ENCODE measurements around the gene MRPL42.
A peak's percentile ranks its signal among the peaks of the same experiment; 100 is the strongest.

MRPL42 gene

DNA sequence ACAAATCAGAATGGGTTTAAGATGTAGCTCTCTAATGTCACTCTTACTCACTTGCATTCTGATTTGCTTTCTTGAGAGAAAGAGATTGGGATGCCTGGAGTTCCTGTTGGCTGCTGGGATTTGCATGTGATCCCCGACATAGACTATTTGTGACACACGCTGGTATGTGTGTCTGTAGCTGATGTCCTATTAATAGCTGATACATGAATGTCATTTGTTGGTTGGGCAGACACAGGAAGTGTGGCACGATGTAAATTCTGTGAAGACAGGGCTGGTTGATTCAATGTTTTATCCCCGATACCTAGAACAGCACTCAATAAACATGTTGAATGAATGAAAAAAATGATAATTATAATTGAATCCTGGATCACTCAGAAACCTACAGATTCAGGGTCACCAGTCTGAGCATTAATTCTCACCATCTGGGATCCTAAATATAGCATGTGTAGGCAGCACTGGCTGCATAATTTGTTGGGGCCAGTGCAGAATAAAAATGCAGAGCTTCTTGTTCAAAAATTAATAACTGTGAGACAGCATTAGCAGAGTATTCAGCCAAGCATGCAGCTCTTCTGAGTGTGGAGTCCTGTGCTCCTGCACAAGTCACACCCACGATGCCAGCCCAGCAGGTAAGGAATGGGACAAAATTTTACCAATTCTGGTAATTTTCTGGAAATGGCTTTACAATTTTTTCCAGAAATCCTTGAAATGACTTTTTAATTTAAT is 69.6 kb downstream of the MRPL42 start:
- Histone ChIP-seq H3K4me3 (ENCODE audit: low read length) (no peak overlapping the region), H2BK5ac (ENCODE audit: low read length) (no peak overlapping the region), H2BK15ac (replicated peaks; ENCODE audit: low read depth) (no peak overlapping the region), H3K27me3 (ENCODE audit: insufficient read depth, low read length, poor library complexity) (no peaks in the 10 kb centered on the region), H2BK120ac (ENCODE audit: low read depth, low read length) (no peak overlapping the region), H3K79me1 (ENCODE audit: low read length) (no peaks in the 10 kb centered on the region), H3K27ac (ENCODE audit: low read depth, low read length) (no peak overlapping the region), H3K4ac (ENCODE audit: low read depth, low read length) (no peak overlapping the region), H3K23ac (ENCODE audit: low read length) (no peak overlapping the region), H3K4me2 (ENCODE audit: low read length) (no peak overlapping the region), H2AK5ac (ENCODE audit: low read length) (no peak overlapping the region), H3K4me1 (ENCODE audit: control insufficient read depth, low read depth, low read length) (no peaks in the 10 kb centered on the region), H4K5ac (ENCODE audit: low read length) (no peak overlapping the region), H3K79me2 (ENCODE audit: control insufficient read depth, insufficient read depth, low read length) (no peaks in the 10 kb centered on the region), H3K36me3 (ENCODE audit: control insufficient read depth, insufficient read depth, low read length) (no peaks in the 10 kb centered on the region), H3K56ac (ENCODE audit: low read length) (no peak overlapping the region), H3K18ac (ENCODE audit: low read length) (no peak overlapping the region), H4K8ac (ENCODE audit: low read depth, low read length) (no peak overlapping the region), H3K9ac (ENCODE audit: low read length) (no peak overlapping the region)
- no peak for DNase-seq
- no CpG with 5 or more reads among the region's 5 CpGs for WGBS (ENCODE audit: extremely low coverage, insufficient coverage, low lambda C conversion rate)

DNA sequence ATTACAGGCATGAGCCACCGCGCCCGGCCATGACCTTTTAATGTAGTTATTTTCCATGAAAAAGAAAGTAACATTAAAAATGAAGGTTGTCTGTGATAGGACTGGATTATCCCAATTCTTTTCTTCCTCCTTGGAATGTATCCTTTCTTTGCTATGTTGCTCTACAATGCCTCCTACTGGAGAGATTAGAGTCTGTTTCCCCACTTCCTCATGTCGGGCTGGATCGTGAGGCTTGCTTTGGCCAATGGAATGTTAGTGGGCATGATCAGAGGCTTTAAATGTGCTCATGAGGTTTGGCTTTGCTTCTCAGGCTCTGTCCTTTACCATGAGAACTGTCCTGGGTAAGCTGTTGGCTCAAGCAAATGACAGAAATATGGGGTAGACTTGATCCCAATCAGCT is 70.5 kb downstream of the MRPL42 start:
- Histone ChIP-seq H4K5ac (ENCODE audit: low read length) (no peak overlapping the region), H3K9ac (ENCODE audit: low read length) (no peak overlapping the region), H3K4me3 (ENCODE audit: low read length) (no peak overlapping the region), H3K23ac (ENCODE audit: low read length) (no peak overlapping the region), H3K79me1 (ENCODE audit: low read length) (no peaks in the 10 kb centered on the region), H4K8ac (ENCODE audit: low read depth, low read length) (no peak overlapping the region), H3K4me2 (ENCODE audit: low read length) (no peak overlapping the region), H3K27me3 (ENCODE audit: insufficient read depth, low read length, poor library complexity) (no peaks in the 10 kb centered on the region), H3K79me2 (ENCODE audit: control insufficient read depth, insufficient read depth, low read length) (no peaks in the 10 kb centered on the region), H3K27ac (ENCODE audit: low read depth, low read length) (no peak overlapping the region), H3K36me3 (ENCODE audit: control insufficient read depth, insufficient read depth, low read length) (no peaks in the 10 kb centered on the region), H2BK15ac (replicated peaks; ENCODE audit: low read depth) (no peak overlapping the region), H2AK5ac (ENCODE audit: low read length) (no peak overlapping the region), H3K18ac (ENCODE audit: low read length) (no peak overlapping the region), H3K4me1 (ENCODE audit: control insufficient read depth, low read depth, low read length) (no peaks in the 10 kb centered on the region), H2BK5ac (ENCODE audit: low read length) (no peak overlapping the region), H3K4ac (ENCODE audit: low read depth, low read length) (no peak overlapping the region), H2BK120ac (ENCODE audit: low read depth, low read length) (no peak overlapping the region), H3K56ac (ENCODE audit: low read length) (no peak overlapping the region)
- WGBS (ENCODE audit: extremely low coverage, insufficient coverage, low lambda C conversion rate): no CpG with 5 or more reads among the region's 5 CpGs
- peak; percentile 42 for DNase-seq

GRCh38 chr12:93539821-93540220 is 72.5 kb downstream of the MRPL42 start:
- no CpG with 5 or more reads among the region's 4 CpGs for WGBS (ENCODE audit: extremely low coverage, insufficient coverage, low lambda C conversion rate)
- no peak overlapping the region for H3K4me2 ChIP-seq (ENCODE audit: low read length)
- no peaks in the 10 kb centered on the region for H3K79me1 ChIP-seq (ENCODE audit: low read length)
- H3K18ac ChIP-seq (ENCODE audit: low read length): no peak overlapping the region
- no peaks in the 10 kb centered on the region for H3K79me2 ChIP-seq (ENCODE audit: control insufficient read depth, insufficient read depth, low read length)
- no peak overlapping the region for H3K9ac ChIP-seq (ENCODE audit: low read length)
- no peak overlapping the region for H2AK5ac ChIP-seq (ENCODE audit: low read length)
- no peak overlapping the region for H3K4me3 ChIP-seq (ENCODE audit: low read length)
- H3K56ac ChIP-seq (ENCODE audit: low read length): no peak overlapping the region
- H2BK120ac ChIP-seq (ENCODE audit: low read depth, low read length): no peak overlapping the region
- no peak overlapping the region for H3K23ac ChIP-seq (ENCODE audit: low read length)
- H2BK5ac ChIP-seq (ENCODE audit: low read length): no peak overlapping the region
- H2BK15ac ChIP-seq (replicated peaks; ENCODE audit: low read depth): no peak overlapping the region
- no peak overlapping the region for H4K5ac ChIP-seq (ENCODE audit: low read length)
- DNase-seq: no peak
- H4K8ac ChIP-seq (ENCODE audit: low read depth, low read length): no peak overlapping the region
- no peaks in the 10 kb centered on the region for H3K27me3 ChIP-seq (ENCODE audit: insufficient read depth, low read length, poor library complexity)
- H3K4me1 ChIP-seq (ENCODE audit: control insufficient read depth, low read depth, low read length): no peaks in the 10 kb centered on the region
- no peak overlapping the region for H3K27ac ChIP-seq (ENCODE audit: low read depth, low read length)
- H3K4ac ChIP-seq (ENCODE audit: low read depth, low read length): no peak overlapping the region
- no peaks in the 10 kb centered on the region for H3K36me3 ChIP-seq (ENCODE audit: control insufficient read depth, insufficient read depth, low read length)

GRCh38 chr12:93540466-93540865 is 73.2 kb downstream of the MRPL42 start:
- Histone ChIP-seq H3K79me1 (ENCODE audit: low read length) (no peaks in the 10 kb centered on the region), H3K9ac (ENCODE audit: low read length) (no peak overlapping the region), H2AK5ac (ENCODE audit: low read length) (no peak overlapping the region), H3K4me2 (ENCODE audit: low read length) (no peak overlapping the region), H3K18ac (ENCODE audit: low read length) (no peak overlapping the region), H3K23ac (ENCODE audit: low read length) (no peak overlapping the region), H2BK5ac (ENCODE audit: low read length) (no peak overlapping the region), H3K4ac (ENCODE audit: low read depth, low read length) (no peak overlapping the region), H3K27ac (ENCODE audit: low read depth, low read length) (no peak overlapping the region), H3K36me3 (ENCODE audit: control insufficient read depth, insufficient read depth, low read length) (no peaks in the 10 kb centered on the region), H4K5ac (ENCODE audit: low read length) (no peak overlapping the region), H2BK15ac (replicated peaks; ENCODE audit: low read depth) (no peak overlapping the region), H3K4me1 (ENCODE audit: control insufficient read depth, low read depth, low read length) (no peaks in the 10 kb centered on the region), H2BK120ac (ENCODE audit: low read depth, low read length) (no peak overlapping the region), H3K27me3 (ENCODE audit: insufficient read depth, low read length, poor library complexity) (no peaks in the 10 kb centered on the region), H3K56ac (ENCODE audit: low read length) (no peak overlapping the region), H3K79me2 (ENCODE audit: control insufficient read depth, insufficient read depth, low read length) (no peaks in the 10 kb centered on the region), H4K8ac (ENCODE audit: low read depth, low read length) (no peak overlapping the region), H3K4me3 (ENCODE audit: low read length) (no peak overlapping the region)
- WGBS (ENCODE audit: extremely low coverage, insufficient coverage, low lambda C conversion rate): no CpG with 5 or more reads among the region's 1 CpG
- DNase-seq: no peak

DNA sequence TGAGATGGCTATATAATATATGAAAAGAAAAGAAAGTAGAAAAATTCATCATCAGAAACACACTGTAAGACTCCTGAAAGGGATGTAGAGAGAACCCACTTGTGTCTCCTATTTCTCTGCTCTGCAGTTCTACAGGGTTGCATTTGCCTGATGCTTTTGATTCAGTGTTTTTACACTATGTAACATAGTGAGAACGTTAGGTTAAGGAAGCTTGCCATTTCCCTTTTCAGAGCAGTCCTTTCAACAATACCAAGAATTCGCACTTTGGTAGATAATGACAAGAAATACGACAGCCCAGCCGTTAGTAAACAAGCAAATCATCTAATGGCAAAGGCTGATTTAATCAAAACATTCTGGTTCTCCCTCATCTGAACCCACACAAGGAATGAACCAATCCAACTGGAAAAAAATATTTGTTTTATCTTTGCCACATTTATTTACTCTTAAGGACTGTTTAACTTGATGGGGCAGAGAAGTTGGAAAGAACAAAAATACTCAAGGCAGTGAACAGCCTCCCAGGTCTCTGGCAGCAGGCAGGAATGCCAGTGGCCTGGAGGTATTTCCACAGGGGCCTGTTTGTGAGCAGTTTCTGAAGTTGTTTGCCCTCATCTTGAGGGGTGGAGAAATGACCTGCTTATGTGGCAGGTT is 74.4 kb downstream of the MRPL42 start:
- no peaks in the 10 kb centered on the region for H3K79me2 ChIP-seq (ENCODE audit: control insufficient read depth, insufficient read depth, low read length)
- no peak overlapping the region for H3K9ac ChIP-seq (ENCODE audit: low read length)
- no CpG with 5 or more reads among the region's 4 CpGs for WGBS (ENCODE audit: extremely low coverage, insufficient coverage, low lambda C conversion rate)
- H4K5ac ChIP-seq (ENCODE audit: low read length): no peak overlapping the region
- DNase-seq: peak; percentile 32
- H4K8ac ChIP-seq (ENCODE audit: low read depth, low read length): no peak overlapping the region
- H3K4ac ChIP-seq (ENCODE audit: low read depth, low read length): no peak overlapping the region
- no peak overlapping the region for H2BK120ac ChIP-seq (ENCODE audit: low read depth, low read length)
- H3K56ac ChIP-seq (ENCODE audit: low read length): no peak overlapping the region
- no peak overlapping the region for H3K23ac ChIP-seq (ENCODE audit: low read length)
- H2BK15ac ChIP-seq (replicated peaks; ENCODE audit: low read depth): no peak overlapping the region
- H2AK5ac ChIP-seq (ENCODE audit: low read length): no peak overlapping the region
- no peaks in the 10 kb centered on the region for H3K36me3 ChIP-seq (ENCODE audit: control insufficient read depth, insufficient read depth, low read length)
- H3K79me1 ChIP-seq (ENCODE audit: low read length): no peaks in the 10 kb centered on the region
- no peak overlapping the region for H3K27ac ChIP-seq (ENCODE audit: low read depth, low read length)
- no peak overlapping the region for H3K18ac ChIP-seq (ENCODE audit: low read length)
- H3K4me3 ChIP-seq (ENCODE audit: low read length): no peak overlapping the region
- H3K4me2 ChIP-seq (ENCODE audit: low read length): no peak overlapping the region
- H3K27me3 ChIP-seq (ENCODE audit: insufficient read depth, low read length, poor library complexity): no peaks in the 10 kb centered on the region
- H3K4me1 ChIP-seq (ENCODE audit: control insufficient read depth, low read depth, low read length): no peaks in the 10 kb centered on the region
- H2BK5ac ChIP-seq (ENCODE audit: low read length): no peak overlapping the region

All from mesendoderm (in vitro differentiated cells).